Fibroblast of lung (primary cell): ENCODE data around the gene COX7A2L. TPM values are rescaled to one million over a fixed set of nuclear protein-coding genes. Genes with fewer than 3 reads are reported as not detected.

ENCODE experiments used
- DNase-seq, 2 donors: peaks; one replicate each; pipeline versions ENCODE4 v3.0.0 to v3.0.0-alpha.2; 2010; ENCODE audit warnings: low read depth in 2 of 2
- H2AFZ ChIP-seq: 2 replicates; pipeline ENCODE4 v1.5.1; 2012; ENCODE audit warnings: low read length, control low read depth, inconsistent platforms
- H3K27ac ChIP-seq: 2 replicates; pipeline ENCODE4 v1.5.1; 2011; ENCODE audit warnings: low read length, control low read depth; ENCODE audit not compliant: insufficient read depth
- H3K27me3 ChIP-seq: 2 replicates; pipeline ENCODE4 v1.5.1; 2011; ENCODE audit warnings: mild to moderate bottlenecking, low read length; ENCODE audit not compliant: control insufficient read depth, insufficient read depth
- H3K36me3 ChIP-seq: 2 replicates; pipeline ENCODE4 v1.5.1; 2011; ENCODE audit warnings: low read length; ENCODE audit not compliant: control insufficient read depth, insufficient read depth
- H3K4me1 ChIP-seq: 2 replicates; pipeline ENCODE4 v1.5.1; 2011; ENCODE audit warnings: low read length; ENCODE audit not compliant: control insufficient read depth, insufficient read depth; ENCODE audit errors: extremely low read depth
- H3K4me2 ChIP-seq: 2 replicates; pipeline ENCODE4 v1.5.1; 2011; ENCODE audit warnings: low read length, control low read depth; ENCODE audit not compliant: insufficient read depth; ENCODE audit errors: extremely low read depth
- H3K4me3 ChIP-seq, 4 experiments: fragments of 200-600 bp in 1 of 4; sonication (generic) in 1 of 4; replicated peaks in 1 of 4; 2 replicates each; pipeline ENCODE4 v1.5.1; 2011 to 2016; ENCODE audit warnings: low read length in 4 of 4, low read depth in 3 of 4, mild to moderate bottlenecking in 3 of 4, control low read depth in 2 of 4, inconsistent platforms in 1 of 4, mixed read lengths in 1 of 4; ENCODE audit not compliant: insufficient read depth in 1 of 4; ENCODE audit errors: control extremely low read depth in 1 of 4
- H3K79me2 ChIP-seq: 2 replicates; pipeline ENCODE4 v1.5.1; 2012; ENCODE audit warnings: mild to moderate bottlenecking, low read length, inconsistent platforms; ENCODE audit not compliant: control insufficient read depth, insufficient read depth
- H3K9ac ChIP-seq: 2 replicates; pipeline ENCODE4 v1.5.1; 2011; ENCODE audit warnings: mild to moderate bottlenecking, low read length, control low read depth; ENCODE audit not compliant: insufficient read depth
- H3K9me3 ChIP-seq: 2 replicates; pipeline ENCODE4 v1.5.1; 2012; ENCODE audit warnings: low read depth, low read length; ENCODE audit not compliant: control insufficient read depth, insufficient read depth
- H4K20me1 ChIP-seq: 2 replicates; pipeline ENCODE4 v1.5.1; 2011; ENCODE audit warnings: low read length; ENCODE audit not compliant: control insufficient read depth, insufficient read depth; ENCODE audit errors: extremely low read depth
- EZH2 ChIP-seq: IDR thresholded peaks from 2 replicates; pipeline ENCODE4 v1.5.1; 2012; ENCODE audit warnings: low read length, control low read depth, mild to moderate bottlenecking; ENCODE audit errors: missing control alignments
- polyA plus RNA-seq, 2 donors: library from polyadenylated mRNA; depleted of rRNA in 1 of 2; stranded (reverse) in 1 of 2; unstranded in 1 of 2; fragments of >200 nt; gene quantifications; 2 replicates each; pipeline ENCODE4 v1.2.1, GENCODE V29; 2011 to 2012; ENCODE audit warnings: missing spikeins in 1 of 2
- total RNA-seq: library from RNA; depleted of rRNA; stranded (reverse); fragments of >200 nt; gene quantifications from 2 replicates; pipeline ENCODE4 v1.2.1, GENCODE V29; 2014
- TF ChIP-seq, protein P1 (sequence below), 2 donors: IDR thresholded peaks in 1 of 2; conservative IDR thresholded peaks in 1 of 2; 1 replicate in 1 of 2; 2 replicates in 1 of 2; pipeline ENCODE4 v1.5.1; 2011 to 2012; ENCODE audit warnings: low read length in 2 of 2, control low read depth in 1 of 2, inconsistent platforms in 1 of 2, low read depth in 1 of 2, mild to moderate bottlenecking in 1 of 2

Gene COX7A2L
- total and polyA plus RNA-seq, 2 donors (not counting 1 experiment from before 2014, with no cell fraction given): 180 to 239 TPM

GRCh38 chr2:42337846-42338566 lies 23.0 kb downstream of the COX7A2L start:
- Histone ChIP-seq H3K4me1 (peaks cover 13% of the 10 kb centered on the region), H3K27ac (no peak overlapping the region), H3K4me3 (no peak overlapping the region)

DNA sequence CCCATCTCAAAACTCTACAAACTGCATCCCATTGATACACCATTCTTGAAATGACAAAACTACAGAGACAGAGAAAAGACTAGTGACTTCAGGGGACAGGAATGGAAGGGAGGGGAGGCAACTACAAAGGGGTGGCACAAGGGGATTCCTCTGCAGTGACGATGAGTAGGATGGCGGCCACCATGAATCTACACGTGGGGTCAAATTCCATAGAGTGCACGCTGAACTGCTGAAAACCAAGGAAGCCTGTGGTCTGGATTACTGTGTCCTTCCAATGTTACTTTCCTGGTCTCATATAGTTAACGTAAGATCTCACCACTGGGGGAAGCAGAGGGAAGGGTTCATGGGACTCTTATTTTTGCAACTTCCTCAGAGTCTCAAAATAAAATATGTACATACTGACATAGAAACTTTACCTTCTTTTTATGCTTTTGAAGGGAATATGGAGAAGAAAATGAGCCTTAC lies 23.6 kb downstream of the COX7A2L start:
- TF ChIP-seq EZH2: no peak
- TF ChIP-seq, protein P1, sequence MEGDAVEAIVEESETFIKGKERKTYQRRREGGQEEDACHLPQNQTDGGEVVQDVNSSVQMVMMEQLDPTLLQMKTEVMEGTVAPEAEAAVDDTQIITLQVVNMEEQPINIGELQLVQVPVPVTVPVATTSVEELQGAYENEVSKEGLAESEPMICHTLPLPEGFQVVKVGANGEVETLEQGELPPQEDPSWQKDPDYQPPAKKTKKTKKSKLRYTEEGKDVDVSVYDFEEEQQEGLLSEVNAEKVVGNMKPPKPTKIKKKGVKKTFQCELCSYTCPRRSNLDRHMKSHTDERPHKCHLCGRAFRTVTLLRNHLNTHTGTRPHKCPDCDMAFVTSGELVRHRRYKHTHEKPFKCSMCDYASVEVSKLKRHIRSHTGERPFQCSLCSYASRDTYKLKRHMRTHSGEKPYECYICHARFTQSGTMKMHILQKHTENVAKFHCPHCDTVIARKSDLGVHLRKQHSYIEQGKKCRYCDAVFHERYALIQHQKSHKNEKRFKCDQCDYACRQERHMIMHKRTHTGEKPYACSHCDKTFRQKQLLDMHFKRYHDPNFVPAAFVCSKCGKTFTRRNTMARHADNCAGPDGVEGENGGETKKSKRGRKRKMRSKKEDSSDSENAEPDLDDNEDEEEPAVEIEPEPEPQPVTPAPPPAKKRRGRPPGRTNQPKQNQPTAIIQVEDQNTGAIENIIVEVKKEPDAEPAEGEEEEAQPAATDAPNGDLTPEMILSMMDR (conservative IDR thresholded peaks at IDR 0.05 in 1 of 2, IDR thresholded peaks at IDR 0.05 in 1 of 2; ENCODE audit: low read depth in 1 of 2, low read length in 2 of 2): peak in 1 of 2 donors; percentile 6
- Histone ChIP-seq H3K4me2 (no peak overlapping the region), H4K20me1 (no peaks in the 10 kb centered on the region), H3K36me3 (peaks cover 19% of the 10 kb centered on the region), H3K79me2 (peaks cover 9% of the 10 kb centered on the region), H3K9me3 (no peaks in the 10 kb centered on the region), H3K4me1 (peaks cover 7% of the 10 kb centered on the region), H2AFZ (no peak overlapping the region), H3K4me3 (no peak overlapping the region), H3K27me3 (no peaks in the 10 kb centered on the region), H3K9ac (no peak overlapping the region), H3K27ac (no peak overlapping the region)
- no peak for DNase-seq

More at GRCh38 chr2:42337846-42338566, 23.0 kb downstream of the COX7A2L start:
- no peaks in the 10 kb centered on the region for H3K27me3 ChIP-seq
- no peak overlapping the region for H2AFZ ChIP-seq
- peaks cover 17% of the 10 kb centered on the region for H3K36me3 ChIP-seq
- no peak for DNase-seq
- H3K79me2 ChIP-seq: peaks cover 12% of the 10 kb centered on the region
- no peaks in the 10 kb centered on the region for H4K20me1 ChIP-seq
- no peak overlapping the region for H3K4me2 ChIP-seq
- no peaks in the 10 kb centered on the region for H3K9me3 ChIP-seq
- TF ChIP-seq, protein P1 (conservative IDR thresholded peaks at IDR 0.05 in 1 of 2, IDR thresholded peaks at IDR 0.05 in 1 of 2; ENCODE audit: low read depth in 1 of 2, low read length in 2 of 2): no peak
- no peak for TF ChIP-seq EZH2
- no peak overlapping the region for H3K9ac ChIP-seq

DNA sequence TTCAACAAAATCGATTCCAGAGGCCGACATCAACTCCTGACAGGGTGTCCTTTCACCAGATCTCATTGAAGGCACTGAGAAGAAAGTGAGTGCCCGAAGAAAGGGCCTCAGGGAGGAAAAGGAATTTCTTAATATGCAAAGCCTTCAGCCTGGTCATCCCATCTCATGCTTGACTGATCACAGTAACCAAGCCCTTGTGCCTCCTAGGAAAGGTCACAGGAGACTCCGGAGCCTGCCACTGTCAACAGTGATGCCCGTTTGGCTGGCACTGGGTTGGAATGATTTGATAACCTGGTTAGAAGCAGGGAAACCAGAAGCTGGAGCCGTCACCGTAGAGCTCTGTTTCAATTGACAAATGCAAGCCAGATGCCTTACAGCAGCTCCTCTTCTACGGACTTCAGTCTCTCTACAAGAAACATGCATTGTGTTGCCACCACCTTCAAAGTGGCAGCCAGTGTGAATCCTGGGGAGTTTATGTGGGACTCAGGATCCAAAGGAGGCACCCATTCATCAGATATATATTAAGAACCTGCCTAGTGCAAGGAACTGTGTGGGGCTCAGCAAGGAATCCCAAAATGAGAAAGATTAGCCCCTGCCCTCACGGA lies 24.6 kb downstream of the COX7A2L start:
- peaks cover 19% of the 10 kb centered on the region for H3K36me3 ChIP-seq

More for the DNA sequence above, 24.6 kb downstream of the COX7A2L start:
- no peak for DNase-seq
- no peaks in the 10 kb centered on the region for H3K4me1 ChIP-seq
- H3K9ac ChIP-seq: no peak overlapping the region
- no peaks in the 10 kb centered on the region for H3K27me3 ChIP-seq
- H2AFZ ChIP-seq: no peak overlapping the region
- no peak for TF ChIP-seq EZH2
- TF ChIP-seq, protein P1 (conservative IDR thresholded peaks at IDR 0.05 in 1 of 2, IDR thresholded peaks at IDR 0.05 in 1 of 2; ENCODE audit: low read depth in 1 of 2, low read length in 2 of 2): no peak
- no peak overlapping the region for H3K4me2 ChIP-seq
- H3K79me2 ChIP-seq: peaks cover 9% of the 10 kb centered on the region
- no peak overlapping the region for H3K27ac ChIP-seq
- H3K4me3 ChIP-seq: no peak overlapping the region
- no peaks in the 10 kb centered on the region for H4K20me1 ChIP-seq
- H3K9me3 ChIP-seq: no peaks in the 10 kb centered on the region
